Osteoblast (primary cell): ENCODE data around the gene IQCN. TPM values are rescaled to one million over a fixed set of nuclear protein-coding genes. Genes with fewer than 3 reads are reported as not detected.

Experiments
- DNase-seq: peaks from one replicate; pipeline ENCODE4 v3.0.0; 2011; ENCODE audit warnings: low spot score, mixed read lengths; ENCODE audit not compliant: insufficient read length; ENCODE audit errors: missing footprints
- H2AFZ ChIP-seq: 2 replicates; pipeline ENCODE4 v1.6.0; 2011; ENCODE audit warnings: mild to moderate bottlenecking, low read length
- H3K27ac ChIP-seq: 2 replicates; pipeline ENCODE4 v1.5.1; 2011; ENCODE audit warnings: mild to moderate bottlenecking, low read depth, low read length, moderate library complexity
- H3K27me3 ChIP-seq: 2 replicates; pipeline ENCODE4 v1.6.0; 2012; ENCODE audit warnings: mild to moderate bottlenecking, control low read depth, inconsistent platforms, low read length, moderate library complexity; ENCODE audit not compliant: insufficient read depth
- H3K36me3 ChIP-seq: 2 replicates; pipeline ENCODE4 v1.5.1; 2011; ENCODE audit warnings: mild to moderate bottlenecking, low read length, control low read depth, moderate library complexity; ENCODE audit not compliant: insufficient read depth
- H3K4me1 ChIP-seq: 2 replicates; pipeline ENCODE4 v1.5.1; 2011; ENCODE audit warnings: mild to moderate bottlenecking, low read length, control low read depth, moderate library complexity; ENCODE audit not compliant: insufficient read depth
- H3K4me2 ChIP-seq: 2 replicates; pipeline ENCODE4 v1.6.0; 2011; ENCODE audit warnings: mild to moderate bottlenecking, low read length; ENCODE audit not compliant: insufficient read depth
- H3K4me3 ChIP-seq: fragments of 200-600 bp; sonication (generic); 3 replicates; pipeline ENCODE4 v1.5.1; 2012; ENCODE audit warnings: mild to moderate bottlenecking, low read length, inconsistent platforms; ENCODE audit not compliant: insufficient read depth
- H3K79me2 ChIP-seq: 2 replicates; pipeline ENCODE4 v1.6.0; 2012; ENCODE audit warnings: mild to moderate bottlenecking, low read length, control low read depth, inconsistent platforms; ENCODE audit not compliant: insufficient read depth
- H3K9me3 ChIP-seq: 2 replicates; pipeline ENCODE4 v1.5.1; 2011; ENCODE audit warnings: low read depth, low read length, control low read depth
- H4K20me1 ChIP-seq: 2 replicates; pipeline ENCODE4 v1.6.0; 2012; ENCODE audit warnings: mild to moderate bottlenecking, low read length, control low read depth; ENCODE audit not compliant: insufficient read depth
- total RNA-seq: library from RNA; depleted of rRNA; stranded (reverse); fragments of >200 nt; gene quantifications from 2 replicates; pipeline ENCODE4 v1.2.3, GENCODE V29; 2012
- TF ChIP-seq, protein P1 (sequence below): IDR thresholded peaks from 2 replicates; pipeline ENCODE4 v1.5.1; 2011; ENCODE audit warnings: mild to moderate bottlenecking, low read depth, low read length, moderate library complexity; ENCODE audit errors: extremely low read depth

IQCN gene
- total RNA-seq, 1 donor = 2.5 TPM

GRCh38 chr19:18299654-18300053 is 25.4 kb upstream of the IQCN start:
- H3K36me3 ChIP-seq = no peaks in the 10 kb centered on the region
- no peak for DNase-seq
- no peaks in the 10 kb centered on the region for H3K27me3 ChIP-seq
- TF ChIP-seq, protein P1, sequence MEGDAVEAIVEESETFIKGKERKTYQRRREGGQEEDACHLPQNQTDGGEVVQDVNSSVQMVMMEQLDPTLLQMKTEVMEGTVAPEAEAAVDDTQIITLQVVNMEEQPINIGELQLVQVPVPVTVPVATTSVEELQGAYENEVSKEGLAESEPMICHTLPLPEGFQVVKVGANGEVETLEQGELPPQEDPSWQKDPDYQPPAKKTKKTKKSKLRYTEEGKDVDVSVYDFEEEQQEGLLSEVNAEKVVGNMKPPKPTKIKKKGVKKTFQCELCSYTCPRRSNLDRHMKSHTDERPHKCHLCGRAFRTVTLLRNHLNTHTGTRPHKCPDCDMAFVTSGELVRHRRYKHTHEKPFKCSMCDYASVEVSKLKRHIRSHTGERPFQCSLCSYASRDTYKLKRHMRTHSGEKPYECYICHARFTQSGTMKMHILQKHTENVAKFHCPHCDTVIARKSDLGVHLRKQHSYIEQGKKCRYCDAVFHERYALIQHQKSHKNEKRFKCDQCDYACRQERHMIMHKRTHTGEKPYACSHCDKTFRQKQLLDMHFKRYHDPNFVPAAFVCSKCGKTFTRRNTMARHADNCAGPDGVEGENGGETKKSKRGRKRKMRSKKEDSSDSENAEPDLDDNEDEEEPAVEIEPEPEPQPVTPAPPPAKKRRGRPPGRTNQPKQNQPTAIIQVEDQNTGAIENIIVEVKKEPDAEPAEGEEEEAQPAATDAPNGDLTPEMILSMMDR = no peak
- H4K20me1 ChIP-seq = no peaks in the 10 kb centered on the region
- H3K4me1 ChIP-seq = peaks cover 30% of the 10 kb centered on the region
- H3K79me2 ChIP-seq = no peaks in the 10 kb centered on the region
- H3K4me3 ChIP-seq = no peak overlapping the region
- no peak overlapping the region for H3K27ac ChIP-seq
- H3K9me3 ChIP-seq = no peaks in the 10 kb centered on the region
- H3K4me2 ChIP-seq = no peak overlapping the region
- no peak overlapping the region for H2AFZ ChIP-seq

- peak; percentile 93 for DNase-seq
- TF ChIP-seq, protein P1 = no peak
Observed at GRCh38 chr19:18298601-18299000, 24.3 kb upstream of the IQCN start.

GRCh38 chr19:18297308-18297707 is 23.1 kb upstream of the IQCN start:
- TF ChIP-seq, protein P1 = no peak
- no peak overlapping the region for H2AFZ ChIP-seq

More at GRCh38 chr19:18298601-18299000, 24.3 kb upstream of the IQCN start:
- no peak overlapping the region for H3K27ac ChIP-seq
- H3K79me2 ChIP-seq = no peaks in the 10 kb centered on the region
- no peak overlapping the region for H3K4me2 ChIP-seq
- no peaks in the 10 kb centered on the region for H3K9me3 ChIP-seq
- peak overlapping the region; percentile 51 for H2AFZ ChIP-seq
- H3K36me3 ChIP-seq = no peaks in the 10 kb centered on the region
- no peaks in the 10 kb centered on the region for H3K27me3 ChIP-seq
- H3K4me3 ChIP-seq = no peak overlapping the region
- no peaks in the 10 kb centered on the region for H4K20me1 ChIP-seq
- H3K4me1 ChIP-seq = peaks cover 20% of the 10 kb centered on the region

DNA sequence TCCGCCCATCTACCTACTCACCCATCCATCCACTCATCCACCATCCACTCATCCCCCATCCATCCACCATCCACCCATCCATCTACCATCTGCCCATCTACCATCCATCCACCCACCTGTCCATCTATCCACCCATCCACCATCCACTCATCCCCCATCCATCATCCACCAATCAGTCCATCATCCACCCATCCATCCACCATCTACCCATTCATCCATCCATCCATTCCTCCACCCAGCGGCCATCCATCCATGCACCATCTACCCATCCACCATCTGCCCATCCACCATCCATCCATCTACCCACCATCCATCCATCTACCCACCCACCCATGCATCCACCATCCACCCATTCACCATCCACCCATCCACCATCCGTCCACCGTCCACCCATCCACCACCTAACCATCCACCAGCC is 20.8 kb upstream of the IQCN start:
- TF ChIP-seq, protein P1 = no peak

More at GRCh38 chr19:18297308-18297707, 23.1 kb upstream of the IQCN start:
- Histone ChIP-seq H3K4me3 (no peak overlapping the region), H3K9me3 (no peaks in the 10 kb centered on the region), H3K27me3 (no peaks in the 10 kb centered on the region), H3K4me1 (peaks cover 26% of the 10 kb centered on the region), H3K27ac (no peak overlapping the region), H3K79me2 (no peaks in the 10 kb centered on the region), H3K36me3 (no peaks in the 10 kb centered on the region), H3K4me2 (no peak overlapping the region), H4K20me1 (no peaks in the 10 kb centered on the region)
- peak; percentile 26 for DNase-seq

More for the DNA sequence above, 20.8 kb upstream of the IQCN start:
- no peak overlapping the region for H3K4me2 ChIP-seq
- no peaks in the 10 kb centered on the region for H4K20me1 ChIP-seq
- H3K27me3 ChIP-seq = no peaks in the 10 kb centered on the region
- H3K79me2 ChIP-seq = no peaks in the 10 kb centered on the region
- peaks cover 24% of the 10 kb centered on the region for H3K4me1 ChIP-seq
- no peak overlapping the region for H2AFZ ChIP-seq
- no peaks in the 10 kb centered on the region for H3K36me3 ChIP-seq
- H3K27ac ChIP-seq = no peak overlapping the region
- H3K4me3 ChIP-seq = no peak overlapping the region
- no peaks in the 10 kb centered on the region for H3K9me3 ChIP-seq
- DNase-seq = no peak
